Inferior parietal cortex (tissue), 1 donor: ENCODE data around the gene DNAAF5.
"Not testable (repeated sequence)": the region's sequence is repeated elsewhere in the genome, so short reads cannot be mapped to it uniquely, and the experiment has no call there.

Source experiments
- DNase-seq: peaks from one replicate; pipeline ENCODE4 v3.0.0-alpha.2; 2016; ENCODE audit errors: extremely low spot score

Gene DNAAF5

DNA sequence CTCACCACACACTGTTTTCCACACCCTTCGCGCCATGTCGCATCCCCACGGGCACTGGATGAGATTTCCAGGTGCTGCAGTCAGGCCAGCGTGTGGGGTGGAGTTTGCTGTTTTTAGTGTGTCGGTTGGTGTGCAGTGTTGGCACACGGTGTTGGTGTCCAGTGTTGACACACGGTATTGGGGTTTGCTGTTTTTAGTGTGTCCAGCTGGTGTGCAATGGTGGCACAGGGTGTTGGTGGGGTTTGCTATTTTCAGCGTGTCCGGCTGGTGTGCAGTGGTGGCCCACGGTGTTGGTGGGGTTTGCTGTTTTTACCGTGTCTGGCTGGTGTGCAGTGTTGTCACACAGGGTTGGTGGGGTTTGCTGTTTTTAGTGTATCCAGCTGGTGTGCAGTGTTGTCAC, 20.7 kb downstream of the DNAAF5 start:
- no peak for DNase-seq

DNA sequence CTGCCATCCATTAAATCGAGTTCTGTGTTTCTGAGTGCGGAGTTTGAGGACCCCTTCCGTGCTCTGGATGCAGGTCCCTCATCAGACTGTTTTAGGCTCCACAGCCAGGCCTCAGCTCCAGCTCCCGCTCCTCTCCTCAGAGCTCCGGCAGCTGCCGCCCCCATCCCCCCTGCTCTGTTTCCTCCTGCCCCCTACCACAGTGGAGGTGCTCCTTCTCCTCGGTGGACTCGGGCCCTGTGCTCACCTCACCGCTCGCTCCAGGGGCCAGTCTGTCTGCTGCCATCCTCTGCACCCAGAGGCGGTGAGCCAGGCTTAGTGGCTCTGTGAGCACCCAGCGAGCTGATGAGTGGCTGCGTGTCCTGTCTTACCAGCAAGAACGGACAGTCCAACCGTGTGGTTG, 21.9 kb downstream of the DNAAF5 start:
- no peak for DNase-seq

DNA sequence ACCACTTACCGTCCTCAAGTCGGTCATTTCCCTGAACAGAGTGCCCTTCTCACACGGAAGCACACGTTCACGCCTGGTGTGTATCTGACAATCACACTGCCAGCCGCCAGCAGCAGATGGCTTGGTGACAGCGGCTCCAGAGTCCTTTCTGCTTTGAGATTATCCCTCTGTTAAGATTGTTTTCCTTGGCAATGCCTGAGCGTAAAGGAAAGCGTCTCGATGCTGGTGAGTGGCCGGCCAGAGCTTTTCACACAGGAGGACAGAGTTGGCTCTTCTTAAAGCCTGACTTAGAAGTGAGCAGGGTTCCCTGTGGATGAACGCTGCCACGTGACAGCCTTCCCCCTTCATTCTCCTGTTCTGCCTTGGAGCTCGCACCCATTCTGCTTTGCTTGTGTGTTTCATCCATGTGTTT, 22.6 kb downstream of the DNAAF5 start:
- no peak for DNase-seq

DNA sequence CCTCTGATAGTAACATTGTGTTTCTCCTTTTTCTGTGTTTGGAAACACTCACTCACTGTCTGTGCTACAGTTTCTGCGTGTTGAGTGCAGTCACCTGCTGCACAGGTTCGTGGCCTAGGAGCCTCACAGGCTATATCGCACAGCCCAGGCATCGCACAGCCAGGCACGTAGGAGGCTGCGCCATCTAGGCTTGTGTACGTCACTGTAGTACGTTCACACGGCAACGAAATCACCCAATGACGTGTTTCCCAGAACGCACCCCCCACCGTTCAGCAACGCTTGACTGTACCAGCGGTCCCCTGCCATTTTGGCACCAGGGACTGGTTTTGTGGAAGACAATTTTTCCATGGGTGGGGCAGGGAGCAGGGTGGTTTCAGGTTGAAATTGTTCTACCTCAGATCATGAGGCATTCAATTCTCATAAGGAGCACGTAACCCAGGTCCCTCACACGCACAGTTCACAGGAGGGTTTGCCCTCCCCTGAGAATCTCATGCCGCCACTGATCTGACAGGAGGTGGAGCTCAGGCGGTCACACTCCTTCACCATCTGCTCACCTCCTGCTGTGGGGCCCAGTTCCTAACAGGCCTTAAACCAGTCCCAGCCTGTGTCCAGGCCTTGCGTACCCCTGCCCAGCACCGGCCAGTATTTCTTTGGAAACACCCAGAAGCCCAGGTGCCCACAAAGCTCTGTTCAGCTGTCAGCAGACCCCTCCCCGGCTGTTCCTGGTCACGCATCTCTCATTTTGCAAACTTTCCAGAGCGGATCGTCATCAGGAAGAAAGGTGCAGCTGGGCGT, 23.8 kb downstream of the DNAAF5 start:
- no peak for DNase-seq

DNA sequence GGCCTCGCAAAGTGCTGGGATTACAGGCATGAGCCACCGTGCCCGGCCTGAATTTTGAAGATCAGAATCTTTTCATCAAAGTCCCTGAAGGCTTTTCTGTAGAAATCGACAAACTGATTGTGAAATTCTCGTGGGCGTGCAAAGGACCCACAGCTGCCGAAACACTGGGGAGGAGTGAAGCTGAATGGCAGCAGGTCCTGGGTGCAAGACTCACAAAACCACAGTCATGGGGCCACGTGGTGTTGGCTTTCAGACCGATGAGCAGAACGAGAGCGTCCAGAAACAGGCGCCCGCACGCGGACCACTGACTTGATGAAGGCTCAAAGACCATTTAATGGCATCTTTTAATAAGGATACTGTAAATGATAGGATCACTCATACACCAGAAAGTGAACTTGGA, 25.3 kb downstream of the DNAAF5 start:
- DNase-seq = no peak

DNA sequence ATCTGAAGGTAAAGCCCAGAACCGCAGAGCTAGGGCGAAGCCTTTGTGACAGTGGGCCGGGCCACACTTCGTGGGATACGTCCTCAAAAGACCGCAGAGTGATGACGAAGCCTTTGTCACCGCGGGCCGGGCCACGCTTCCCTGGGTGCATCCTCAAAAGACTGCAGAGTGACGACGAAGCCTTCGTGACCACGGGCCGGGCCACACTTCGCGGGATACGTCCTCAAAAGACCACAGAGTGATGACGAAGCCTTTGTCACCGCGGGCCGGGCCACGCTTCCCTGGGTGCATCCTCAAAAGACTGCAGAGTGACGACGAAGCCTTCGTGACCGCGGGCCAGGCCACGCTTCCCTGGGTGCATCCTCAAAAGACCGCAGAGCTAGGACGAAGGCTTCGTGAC, 25.8 kb downstream of the DNAAF5 start:
- DNase-seq = not testable (repeated sequence)

DNA sequence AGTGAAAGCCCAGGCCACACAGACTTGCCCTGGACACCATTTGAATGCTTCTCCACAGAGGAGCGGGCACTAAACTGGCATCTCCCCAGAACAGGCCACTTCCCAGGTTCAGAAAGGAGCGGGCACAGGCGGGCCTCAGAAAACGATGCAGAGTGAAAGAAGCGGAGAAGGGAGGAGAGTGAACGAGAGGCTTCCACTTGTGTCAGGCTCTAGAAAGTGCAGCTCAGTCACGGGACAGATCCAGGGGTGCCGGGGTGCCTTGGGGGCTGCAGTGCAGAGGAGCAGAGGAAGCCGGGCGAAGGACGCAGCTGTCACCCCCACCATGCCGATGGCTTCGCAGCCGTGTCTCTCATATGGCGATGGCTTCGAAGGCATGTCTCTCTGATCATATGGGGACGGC, 26.7 kb downstream of the DNAAF5 start:
- DNase-seq = no peak

DNA sequence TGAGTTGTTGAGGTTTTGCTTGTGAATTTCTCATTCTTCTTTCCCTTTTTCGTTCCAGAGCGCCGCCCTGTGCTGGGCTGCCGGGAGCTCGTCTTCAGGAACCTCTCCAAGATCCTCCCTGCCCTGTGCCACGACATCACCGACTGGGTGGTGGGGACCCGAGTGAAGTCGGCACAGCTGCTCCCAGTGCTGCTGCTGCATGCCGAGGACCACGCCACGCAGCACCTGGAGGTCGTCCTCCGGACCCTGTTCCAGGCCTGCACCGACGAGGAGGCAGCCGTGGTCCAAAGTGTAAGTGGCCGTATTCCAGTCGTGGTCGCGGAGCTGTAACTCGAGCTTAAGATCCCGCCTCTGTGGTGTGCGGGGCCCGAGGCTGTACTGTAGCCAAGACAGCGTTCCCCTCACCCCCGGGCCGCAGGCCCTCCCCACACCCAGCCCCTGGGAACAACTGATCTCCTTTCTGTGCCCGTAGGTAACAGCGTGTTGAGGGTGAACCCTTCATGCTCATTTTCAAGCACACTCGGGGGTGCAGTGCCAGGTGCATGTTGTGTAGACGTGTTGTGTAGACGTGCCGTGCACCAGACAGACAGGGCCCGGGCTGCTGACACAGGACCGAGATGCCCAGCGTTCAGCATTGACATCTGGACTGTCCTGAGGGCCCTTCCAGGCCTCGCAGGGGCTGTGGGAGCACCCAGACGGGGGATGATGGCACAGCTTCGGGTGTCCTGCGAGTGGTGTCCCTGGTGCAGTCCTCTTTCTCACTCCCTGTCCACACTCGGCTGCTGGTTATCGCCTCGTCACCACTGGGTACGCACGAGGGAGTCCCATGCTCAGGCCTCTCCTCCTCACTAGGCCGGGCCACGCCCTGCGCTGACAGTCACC, 28.3 kb downstream of the DNAAF5 start:
- no peak for DNase-seq

DNA sequence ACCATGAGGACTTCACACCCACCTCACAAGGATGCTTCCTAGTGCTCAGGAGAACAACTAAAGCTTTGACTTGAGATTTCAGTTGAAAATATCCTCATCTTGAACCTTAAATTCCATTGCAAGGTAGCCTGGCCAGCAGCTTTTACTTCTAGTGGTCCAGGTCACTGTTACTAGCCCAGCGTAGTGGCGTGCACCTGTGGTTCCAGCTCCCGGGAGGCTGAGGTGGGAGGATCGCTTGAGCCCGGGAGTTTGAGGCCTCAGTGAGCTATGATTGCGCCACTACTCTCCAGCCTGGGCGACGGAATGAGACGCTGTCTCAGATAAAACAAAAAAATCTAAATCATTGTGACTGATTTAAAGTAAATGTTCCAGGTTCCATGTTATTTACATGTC, 28.9 kb downstream of the DNAAF5 start:
- DNase-seq = no peak

DNA sequence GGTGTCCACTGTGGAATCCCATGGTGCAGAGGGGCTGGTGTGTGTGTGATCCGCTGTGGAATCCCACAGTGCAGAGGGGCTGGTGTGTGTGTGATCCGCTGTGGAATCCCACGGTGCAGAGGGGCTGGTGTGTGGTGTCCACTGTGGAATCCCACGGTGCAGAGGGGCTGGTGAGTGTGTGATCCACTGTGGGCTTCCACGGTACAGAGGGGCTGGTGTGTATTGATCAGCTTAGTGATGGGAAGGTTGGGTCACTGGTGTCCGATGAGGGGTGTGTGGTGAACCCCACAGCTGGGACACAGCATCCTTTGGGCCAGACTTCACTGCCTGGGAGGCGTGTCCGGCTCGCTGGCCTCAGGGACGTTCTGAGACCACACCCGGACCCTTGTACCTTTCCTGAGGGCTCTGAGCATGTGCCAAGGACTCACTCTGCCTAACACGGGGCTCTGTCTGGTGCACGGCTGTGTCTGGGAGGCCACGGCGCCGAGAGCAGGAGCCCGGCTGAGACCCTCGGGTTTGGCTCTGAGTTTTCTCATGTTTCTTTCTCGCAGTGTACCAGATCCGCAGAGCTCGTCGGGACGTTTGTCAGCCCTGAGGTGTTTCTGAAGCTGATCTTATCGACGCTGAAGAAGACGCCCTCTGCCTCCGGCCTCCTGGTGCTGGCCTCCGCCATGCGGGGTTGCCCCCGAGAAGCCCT, 29.9 kb downstream of the DNAAF5 start:
- DNase-seq = no peak

DNA sequence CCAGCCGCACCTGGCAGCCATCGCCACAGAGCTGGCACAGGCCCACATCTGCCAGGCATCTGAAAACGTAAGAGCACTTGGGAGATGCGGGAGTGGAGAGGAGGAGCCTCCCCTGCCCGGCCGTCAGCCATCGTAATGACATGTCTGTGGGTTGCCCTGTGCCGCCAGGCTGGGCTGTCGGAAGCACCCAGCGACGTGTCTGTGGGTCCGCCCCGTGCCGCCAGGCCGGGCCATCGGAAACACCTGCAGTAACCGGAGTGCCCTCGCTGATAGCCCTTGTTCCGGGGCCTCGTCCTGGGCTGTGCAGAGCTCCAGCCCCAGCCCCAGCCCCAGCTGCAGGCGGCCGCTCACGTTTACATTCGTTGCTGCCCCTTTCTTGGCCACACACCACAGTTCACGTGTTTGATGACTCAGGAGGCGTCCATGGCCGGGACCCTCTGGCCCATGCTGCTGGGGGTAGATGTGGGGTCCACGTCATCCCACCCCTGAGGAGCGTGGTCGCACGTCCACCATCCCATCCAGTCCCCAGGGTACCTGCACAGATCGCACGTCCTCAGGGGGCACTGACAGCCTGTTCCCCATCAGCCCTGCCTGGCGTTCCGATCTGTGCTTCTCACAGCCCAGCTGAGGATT, 30.5 kb downstream of the DNAAF5 start:
- DNase-seq = no peak

DNA sequence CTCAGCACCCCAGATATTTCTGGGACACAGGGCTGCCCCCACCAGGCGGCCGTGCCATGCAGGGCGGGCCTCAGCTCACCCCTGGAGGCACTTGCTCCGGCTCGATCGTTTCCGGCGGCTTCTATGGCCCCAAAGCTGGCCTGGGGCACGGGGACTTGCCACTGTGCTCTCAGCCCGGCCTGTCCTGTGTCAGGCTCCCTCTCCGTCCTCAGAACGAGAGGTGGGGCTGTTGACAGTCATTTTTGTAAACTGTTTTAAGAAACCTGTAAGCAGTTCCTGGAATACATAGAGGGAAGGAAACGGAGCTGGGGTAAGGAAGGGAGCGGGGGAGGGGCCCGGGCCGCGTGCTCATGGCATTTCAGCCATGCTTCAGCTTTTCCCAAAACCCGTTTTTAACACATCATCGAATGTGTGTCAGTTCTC, 31.3 kb downstream of the DNAAF5 start:
- no peak for DNase-seq

DNA sequence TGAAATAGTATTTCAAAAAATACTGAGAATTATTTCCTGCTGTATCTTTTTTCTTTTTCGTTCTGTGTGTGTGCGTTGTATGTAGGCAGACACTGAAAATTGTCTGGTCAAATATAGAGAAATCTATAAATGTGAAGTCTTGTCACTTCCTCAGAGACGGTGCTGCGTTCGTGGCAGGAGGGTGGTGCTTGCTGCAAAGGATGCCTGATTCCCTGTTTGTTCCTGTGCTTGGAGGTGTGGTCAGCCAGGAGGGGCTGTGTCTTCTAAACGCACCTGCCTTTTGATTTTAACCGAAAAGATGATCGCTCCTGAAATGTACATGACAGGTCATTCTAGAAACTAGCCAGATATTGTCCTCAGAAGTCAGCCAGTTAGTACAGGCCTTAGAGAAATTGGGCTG, 33.1 kb downstream of the DNAAF5 start:
- no peak for DNase-seq

DNA sequence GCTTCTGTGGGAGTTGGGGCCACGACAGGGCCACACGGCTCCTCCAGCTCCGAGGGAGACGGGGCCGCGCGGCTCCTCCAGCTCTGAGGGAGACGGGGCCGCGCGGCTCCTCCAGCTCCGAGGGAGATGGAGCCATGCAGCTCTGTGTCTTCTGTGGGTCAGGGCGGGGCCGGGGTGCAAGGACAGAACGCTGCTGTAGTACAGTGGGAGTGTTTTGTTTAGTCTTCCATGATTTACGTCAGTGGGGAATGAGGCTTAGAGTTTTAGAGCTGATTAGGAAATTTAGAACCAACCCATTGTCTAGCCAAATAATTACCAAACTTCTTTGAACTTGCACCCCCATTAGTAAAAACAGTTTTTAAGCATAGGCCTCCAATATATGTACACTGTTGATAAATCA, 33.5 kb downstream of the DNAAF5 start:
- DNase-seq = no peak

DNA sequence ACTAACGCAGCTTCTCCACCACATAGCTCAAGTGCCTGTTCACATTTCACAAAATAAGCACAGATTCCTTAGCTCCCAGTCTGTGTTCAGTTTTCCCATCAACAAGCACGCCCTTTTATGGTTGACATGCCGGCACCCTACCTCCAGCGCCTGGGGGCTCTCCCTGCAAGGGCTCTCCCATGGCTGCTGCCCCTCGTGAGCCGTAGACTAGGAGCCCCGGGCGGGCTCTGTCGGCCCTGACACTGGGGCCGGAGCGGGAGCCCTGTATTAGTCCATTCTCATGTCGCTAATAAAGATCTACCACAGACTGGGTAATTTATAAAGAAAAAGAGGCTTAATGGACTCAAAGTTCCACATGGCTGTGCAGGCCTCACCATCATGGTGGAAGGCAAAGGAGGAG, 34.6 kb downstream of the DNAAF5 start:
- no peak for DNase-seq

DNA sequence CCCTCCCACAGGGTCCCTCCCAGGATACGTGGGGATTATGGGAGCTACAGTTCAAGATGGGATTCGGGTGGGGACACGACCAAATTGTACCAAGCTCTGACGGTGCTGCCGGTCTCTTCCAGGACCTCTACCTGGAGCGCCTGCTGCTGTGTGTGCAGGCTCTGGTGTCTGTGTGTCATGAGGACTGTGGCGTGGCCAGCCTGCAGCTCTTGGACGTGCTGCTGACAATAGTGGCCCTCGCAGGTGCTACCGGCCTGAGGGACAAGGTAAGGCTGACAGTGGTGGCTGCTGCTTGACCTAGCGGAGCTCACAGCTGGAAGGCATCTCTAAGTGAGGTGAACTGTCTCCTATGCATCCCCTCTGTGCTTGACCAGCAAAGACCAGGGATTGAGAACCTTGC, 35.1 kb downstream of the DNAAF5 start:
- no peak for DNase-seq

DNA sequence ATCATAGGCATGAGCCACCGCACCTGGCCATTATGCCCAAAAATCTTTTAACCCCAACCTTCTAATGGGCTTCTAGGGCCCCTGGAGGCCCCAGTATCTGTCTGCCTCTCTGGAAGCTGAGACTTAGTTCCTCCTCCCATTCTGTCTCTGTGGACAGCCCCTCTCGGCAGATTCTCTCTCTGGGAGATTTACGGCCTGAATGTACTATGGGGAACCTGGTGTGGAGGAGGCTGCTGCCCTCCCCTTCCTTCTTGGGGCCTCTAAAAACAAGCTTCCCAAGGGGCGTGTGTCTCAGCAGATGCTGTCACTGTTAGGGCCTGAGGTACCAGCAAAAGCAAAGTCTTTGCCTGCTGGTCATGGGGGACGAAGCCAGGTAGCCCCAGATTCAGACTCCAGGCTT, 36.4 kb downstream of the DNAAF5 start:
- DNase-seq = no peak

DNA sequence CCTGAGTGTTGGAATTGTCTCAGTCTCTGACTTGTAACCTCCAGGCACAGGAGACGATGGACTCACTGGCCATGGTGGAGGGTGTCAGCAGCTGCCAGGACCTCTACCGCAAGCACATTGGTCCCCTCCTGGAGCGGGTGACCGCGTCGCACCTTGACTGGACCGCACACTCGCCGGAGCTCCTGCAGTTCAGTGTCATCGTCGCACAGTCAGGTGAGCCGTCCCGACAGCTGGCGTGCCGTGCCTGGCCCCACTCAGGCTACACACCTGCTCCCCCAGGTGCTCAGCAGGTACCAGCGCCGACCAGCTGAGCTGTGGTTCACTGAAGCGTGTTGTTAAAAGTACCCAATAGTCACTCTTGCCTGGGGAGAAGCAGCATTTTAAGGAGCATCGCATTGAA, 37.3 kb downstream of the DNAAF5 start:
- DNase-seq = no peak

DNA sequence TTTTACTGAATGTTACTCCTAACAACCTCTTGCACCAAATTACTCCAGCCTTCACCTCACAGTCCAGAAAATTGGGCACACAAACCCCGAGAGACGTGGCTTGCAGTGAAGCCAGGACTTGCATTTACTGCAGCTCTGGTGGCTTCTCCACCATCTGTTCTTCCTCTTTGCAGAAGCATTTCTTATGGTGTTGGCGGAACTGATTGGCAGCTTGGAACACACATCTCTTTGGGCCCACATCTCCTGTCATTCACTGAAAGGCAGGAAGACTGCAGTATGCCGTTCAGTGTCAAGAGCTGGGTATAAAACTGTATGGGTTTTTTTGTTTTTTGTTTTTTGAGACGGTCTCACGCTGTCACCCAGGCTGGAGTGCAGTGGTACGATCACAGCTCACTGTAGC, 38.9 kb downstream of the DNAAF5 start:
- no peak for DNase-seq

DNA sequence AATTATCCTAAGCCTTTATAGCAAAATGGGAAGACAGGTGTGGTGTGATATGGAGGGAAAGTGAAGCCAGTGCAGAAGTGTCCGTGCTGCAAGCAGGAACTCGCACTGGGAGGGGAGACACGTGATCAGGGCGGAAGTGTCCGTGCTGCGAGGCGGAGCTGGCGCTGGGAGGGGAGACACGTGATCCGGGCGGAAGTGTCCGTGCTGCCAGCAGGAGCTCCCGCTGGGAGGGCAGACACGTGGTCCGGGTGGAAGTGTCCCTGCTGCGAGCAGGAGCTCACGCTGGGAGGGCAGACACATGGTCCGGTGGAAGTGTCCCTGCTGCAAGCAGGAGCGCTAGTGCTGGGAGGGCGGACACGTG, 41.1 kb downstream of the DNAAF5 start:
- DNase-seq = no peak

DNA sequence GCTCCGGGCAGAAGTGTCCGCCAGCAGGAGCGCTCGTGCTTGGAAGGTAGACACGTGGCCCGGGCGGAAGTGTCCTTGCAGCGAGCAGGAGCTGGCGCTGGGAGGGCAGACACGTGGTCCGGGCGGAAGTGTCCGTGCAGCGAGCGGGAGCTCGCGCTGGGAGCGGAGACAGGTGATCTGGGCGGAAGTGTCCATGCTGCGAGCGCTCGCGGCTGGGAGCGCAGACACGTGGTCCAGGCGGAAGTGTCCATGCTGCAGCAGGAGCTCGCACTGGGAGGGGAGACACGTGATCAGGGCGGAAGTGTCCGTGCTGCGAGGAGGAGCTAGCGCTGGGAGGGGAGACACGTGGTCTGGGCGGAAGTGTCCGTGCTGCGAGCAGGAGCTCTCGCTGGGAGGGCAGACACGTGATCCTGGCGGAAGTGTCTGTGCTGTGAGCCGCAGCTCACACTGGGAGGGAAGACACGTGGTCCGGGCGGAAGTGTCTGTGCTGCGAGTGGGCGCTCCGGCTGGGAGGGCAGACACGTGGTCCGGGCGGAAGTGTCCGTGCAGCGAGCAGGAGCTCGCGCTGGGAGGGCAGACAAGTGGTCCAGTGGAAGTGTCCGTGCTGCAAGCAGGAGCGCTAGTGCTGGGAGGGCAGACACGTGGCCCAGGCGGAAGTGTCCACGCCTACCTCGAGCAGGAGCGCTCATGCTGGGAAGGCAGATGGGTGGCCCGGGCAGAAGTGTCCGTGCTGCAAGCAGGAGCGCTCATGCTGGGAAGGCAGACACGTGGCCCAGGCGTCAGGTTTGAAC, 41.6 kb downstream of the DNAAF5 start:
- DNase-seq = no peak
